NCI-H446 (cell line): ENCODE data around the gene ST6GAL2.

ENCODE experiments used
- DNase-seq, 2 experiments: peaks; one replicate each; lab custom pipeline; 2025; lab: John Stamatoyannopoulos, UW

Gene ST6GAL2

DNA sequence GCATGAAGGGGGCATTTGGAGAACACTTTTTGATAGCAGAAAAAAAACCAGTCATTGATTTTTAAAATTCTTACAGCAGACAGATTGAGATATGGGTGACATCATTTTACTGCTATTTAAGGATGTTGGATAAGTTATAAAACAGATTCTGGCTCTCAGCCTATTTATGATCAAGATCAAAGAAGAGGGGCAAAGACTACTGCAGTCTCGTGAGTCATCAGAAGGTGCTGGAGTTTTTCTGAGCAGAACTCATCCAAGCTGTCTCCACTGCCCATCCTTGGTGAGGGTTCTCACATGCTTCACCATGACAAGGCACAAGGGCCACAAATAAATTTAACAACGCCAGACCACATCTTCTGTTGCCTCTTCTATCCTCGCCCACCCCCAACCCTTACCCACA lies 58.8 kb downstream of the ST6GAL2 start:
- no peak for DNase-seq

DNA sequence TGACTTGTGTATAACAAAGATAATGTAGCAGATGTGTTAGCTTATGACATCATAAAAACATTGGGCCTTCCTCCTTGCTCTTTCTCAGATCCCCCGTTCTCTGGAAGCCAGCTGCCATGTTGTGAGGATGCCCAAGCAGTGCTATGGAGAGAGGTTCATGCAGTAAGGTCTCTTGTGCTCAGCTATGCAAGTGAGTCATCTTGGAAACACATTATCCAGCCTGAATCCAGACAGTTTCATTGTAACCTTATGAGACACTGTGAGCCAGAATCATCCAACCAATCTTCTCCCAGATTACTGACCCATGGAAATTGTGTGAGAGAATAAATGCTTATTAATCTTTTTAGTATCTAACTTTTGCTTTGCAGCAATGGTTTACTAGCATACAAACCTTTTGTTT lies 60.8 kb downstream of the ST6GAL2 start:
- DNase-seq = no peak

DNA sequence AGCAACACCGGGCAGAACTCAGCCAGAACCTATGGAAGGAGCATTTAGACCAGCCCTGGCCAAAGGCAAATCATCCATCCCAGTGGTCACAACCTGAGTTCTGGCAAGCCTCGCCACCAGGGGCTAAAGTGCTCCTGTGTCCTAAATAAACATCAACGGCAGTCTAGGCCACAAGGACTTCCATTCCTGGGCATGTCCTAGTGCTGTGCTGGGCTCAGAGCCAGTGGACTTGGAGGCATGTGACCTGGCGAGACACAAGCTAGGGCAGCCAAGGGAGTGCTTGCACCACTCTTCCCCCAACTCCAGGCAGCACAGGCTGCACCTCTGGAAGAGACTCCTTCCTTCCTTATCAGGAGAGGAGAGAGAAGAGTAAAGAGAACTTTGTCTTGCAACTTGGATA lies 69.0 kb downstream of the ST6GAL2 start:
- DNase-seq = no peak

DNA sequence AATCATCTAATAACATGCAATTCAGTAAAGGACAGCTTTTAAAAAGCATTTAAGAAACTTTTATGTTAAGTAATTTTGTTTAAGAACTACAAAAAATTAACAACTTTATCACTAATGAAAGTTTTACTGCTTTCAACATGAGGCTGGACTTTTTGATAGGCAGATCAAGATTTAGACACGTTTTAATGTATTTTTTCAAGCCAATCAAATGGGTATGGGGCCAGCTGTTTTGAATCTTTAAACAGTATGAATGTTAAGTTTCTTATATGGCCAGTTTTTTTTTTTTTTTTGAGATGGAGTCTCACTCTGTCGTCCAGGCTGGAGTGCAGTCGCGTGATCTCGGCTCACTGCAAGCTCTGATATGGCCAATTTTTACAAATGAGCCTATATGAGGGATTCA lies 73.1 kb downstream of the ST6GAL2 start:
- no peak for DNase-seq

DNA sequence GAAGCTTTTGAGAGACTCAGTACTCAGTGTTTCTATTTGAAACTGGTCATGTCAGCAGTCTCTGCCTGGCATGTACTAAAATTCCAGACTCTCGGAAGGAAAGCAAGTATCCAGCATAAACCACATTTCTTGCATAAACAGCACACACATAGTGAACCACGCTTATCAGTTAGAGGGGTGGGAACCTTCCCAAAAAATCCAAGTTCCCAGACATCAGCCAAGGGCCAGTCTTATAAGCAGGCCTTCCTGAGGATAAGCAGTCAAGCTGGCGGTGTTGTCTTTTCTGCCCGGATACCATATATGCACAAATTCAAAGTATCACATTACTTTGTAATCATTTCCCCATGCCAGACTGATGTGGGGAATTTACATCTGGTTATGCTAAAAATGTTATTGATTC lies 73.6 kb downstream of the ST6GAL2 start:
- no peak for DNase-seq

DNA sequence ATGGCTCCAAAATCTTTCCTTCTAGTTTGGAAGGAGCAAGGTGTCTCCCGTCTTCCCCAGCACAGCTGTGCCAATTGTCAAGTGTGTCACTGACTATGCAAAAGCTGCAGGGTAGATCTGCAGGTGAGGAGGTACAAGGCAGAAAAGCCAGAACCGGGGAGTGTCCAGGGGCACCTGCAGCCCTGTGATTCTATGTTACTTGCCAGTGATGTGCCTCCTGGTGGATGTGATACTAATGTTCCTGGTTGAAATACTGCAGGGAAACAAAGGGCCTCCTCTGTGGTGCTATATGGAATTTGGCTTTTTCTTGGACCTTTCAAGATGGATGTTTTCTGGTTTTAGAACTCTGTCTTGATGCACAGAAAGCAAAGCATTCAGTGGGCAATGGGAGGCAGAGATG lies 80.3 kb downstream of the ST6GAL2 start:
- DNase-seq = no peak

DNA sequence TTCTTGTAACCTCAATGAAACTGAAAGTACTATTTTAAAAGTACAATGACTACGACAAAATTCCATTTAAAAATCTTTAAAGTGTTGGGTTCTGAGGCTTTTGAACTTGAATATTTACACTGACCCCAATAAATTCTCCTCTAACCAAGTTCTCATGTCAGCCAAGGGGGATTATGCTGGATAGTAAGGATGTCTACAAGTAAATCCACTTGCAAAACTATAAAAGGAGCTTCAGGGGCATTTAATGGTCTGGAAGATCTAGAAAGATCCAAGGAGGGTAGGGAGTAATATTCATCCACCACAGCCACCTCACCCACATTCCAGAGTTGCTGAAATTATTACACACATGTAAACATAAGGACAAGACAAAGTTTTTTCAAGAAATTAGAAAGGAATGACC lies 81.8 kb downstream of the ST6GAL2 start:
- no peak for DNase-seq

DNA sequence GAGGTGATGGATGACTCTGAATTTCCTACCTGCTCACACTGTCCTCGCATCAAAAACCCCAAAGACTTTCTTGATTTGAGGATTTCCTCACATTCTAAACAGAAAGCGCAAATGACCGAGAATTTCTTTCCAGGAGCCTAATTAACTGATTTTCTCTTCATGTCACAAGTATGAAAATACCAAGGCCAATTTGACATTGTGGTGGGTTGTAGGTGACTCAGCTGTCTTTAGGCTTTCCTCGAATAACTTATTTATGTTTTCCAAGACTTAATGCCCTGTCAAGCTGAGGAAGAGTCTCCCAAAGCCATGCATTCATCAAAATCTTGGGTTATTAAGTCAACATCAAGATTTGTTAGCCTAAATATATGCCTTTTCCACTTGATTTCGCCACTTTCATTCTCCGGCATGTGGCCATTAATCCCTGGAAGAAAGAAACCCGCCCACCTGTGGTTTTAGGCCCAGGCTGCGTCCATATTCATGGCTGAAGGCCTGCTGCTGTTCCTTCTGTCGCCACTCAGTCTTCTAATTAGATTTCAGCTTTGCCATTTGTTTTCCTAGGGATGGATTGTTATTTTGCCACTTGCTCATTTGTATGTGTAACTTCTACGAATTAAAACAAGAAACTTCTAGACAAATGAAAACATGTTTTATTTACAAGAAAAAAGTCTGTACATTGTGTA lies 84.9 kb downstream of the ST6GAL2 start:
- DNase-seq = no peak

DNA sequence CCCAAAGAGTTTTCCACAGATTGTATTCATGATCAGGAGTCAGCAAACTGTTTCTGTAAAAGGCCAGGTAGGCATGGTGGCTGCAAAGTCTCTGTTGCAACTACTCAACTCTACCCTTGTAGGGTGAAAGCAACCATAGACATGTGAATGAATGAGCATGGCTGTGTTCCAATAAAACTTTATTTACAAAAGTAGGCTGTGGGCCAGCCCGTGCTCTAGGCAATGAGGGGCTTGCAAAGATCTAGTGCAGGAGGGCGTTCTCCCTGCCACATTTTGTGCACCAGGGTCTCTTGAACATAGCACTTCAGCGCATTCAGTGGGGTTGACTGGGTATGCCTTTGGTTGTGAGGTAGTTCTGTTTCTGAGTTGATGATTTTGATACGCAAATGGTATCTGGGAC lies 85.8 kb downstream of the ST6GAL2 start:
- no peak for DNase-seq

DNA sequence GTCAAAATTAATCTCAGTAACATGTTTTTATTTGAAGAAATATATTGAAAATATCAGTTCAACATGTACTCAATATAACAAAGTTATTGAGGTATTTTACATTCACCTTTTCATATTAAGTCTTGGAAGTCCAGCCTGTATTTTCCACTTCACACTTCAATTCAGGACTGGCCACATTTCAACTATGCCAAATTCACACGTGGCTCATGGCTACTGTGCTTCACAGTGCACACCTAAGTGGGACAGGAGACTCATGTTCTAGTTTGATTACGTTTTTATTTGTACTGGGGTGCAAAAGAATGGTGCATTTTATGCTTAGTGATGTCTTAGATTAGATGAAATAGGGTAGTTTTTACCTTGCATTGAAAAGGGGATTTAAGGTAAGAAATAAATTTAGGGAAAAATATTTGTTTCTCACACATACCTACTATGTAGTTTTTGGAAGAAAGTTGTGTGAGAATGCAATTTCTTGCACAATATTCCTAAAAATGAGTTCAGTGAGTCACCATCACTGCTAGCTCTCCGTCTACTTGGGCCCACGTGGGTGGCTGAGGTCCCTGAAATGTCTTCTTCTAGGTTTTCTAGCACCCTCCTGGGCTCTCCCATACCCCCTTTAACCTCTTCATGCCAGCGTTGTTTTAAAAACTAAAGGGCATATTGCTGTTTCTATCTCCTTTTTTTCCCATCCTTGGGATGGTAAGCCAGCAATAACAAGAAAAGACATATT lies 87.0 kb downstream of the ST6GAL2 start:
- no peak for DNase-seq

DNA sequence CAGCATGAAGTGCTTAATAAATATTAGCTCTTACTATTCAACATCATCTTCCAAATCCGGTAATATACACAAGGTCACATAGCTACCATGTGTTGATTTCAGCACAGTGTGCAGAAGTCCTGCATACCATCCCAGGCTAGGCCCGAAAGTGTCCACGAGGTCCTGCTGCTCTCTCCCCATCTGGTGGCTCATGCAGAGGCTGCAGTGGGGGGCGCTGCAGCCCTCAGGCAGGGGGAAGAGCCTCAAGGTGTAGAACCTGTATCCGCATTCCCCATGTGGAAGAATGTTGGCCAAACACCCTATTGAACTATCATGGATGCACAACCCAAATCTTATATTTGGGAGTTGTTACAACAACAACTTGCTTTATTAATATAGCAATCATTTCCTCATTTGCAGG lies 88.5 kb downstream of the ST6GAL2 start:
- no peak for DNase-seq

DNA sequence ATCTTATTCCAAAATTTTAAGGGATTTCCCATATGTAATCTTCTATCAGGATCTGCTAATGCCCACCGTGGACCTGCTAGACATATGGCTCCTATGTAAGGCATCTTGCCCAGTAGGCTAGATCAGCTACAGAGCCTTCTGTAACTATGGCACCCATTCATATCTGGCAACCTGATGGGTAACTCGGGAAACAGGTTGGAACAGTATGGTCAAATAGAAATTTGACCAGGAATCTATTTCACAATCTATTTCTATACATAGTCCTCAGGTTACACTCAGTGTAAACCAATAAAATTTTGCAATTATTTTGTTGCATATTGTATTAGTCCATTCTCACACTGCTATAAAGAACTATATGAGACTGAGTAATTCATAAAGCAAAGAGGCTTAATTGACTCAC lies 93.3 kb downstream of the ST6GAL2 start:
- no peak for DNase-seq

DNA sequence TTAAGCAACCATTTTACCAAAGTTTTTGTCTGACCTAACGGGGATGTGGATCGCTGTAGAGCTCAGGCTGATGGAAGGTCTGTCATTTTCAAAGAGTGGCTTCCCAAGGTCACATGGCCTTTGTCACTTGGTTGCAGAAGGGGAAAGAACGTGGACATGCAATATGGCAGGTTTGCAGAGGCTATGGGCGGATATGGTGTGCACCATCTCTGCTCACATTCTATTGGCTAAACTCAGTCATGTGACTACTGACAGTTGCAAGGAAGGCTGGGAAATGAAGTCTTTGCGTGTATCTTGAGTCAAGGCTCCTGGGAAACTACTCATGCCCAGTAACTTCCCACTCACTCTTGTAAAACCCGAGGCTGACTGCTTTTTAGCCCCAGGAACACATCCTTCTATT lies 96.8 kb downstream of the ST6GAL2 start:
- peak in 1 of 2 experiments; percentile 34 for DNase-seq

DNA sequence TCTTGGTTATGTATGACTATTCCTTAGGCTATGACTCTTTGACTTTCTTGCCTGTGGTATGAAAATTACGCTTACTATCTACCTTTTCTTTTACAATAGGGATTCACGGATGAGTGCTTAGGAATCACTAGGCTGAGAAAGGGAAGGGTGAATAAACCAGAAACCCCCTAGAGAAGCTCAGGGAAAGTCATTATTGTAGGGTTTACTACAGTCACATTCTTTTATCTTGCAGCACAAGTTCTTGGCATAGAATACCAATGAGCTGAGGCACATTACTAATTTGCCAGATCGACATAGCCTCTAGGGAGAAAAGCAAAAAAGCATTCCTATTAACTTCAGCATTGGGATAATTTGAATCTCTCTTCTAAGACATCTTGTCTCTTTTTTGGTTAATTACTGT lies 103.3 kb downstream of the ST6GAL2 start:
- no peak for DNase-seq

DNA sequence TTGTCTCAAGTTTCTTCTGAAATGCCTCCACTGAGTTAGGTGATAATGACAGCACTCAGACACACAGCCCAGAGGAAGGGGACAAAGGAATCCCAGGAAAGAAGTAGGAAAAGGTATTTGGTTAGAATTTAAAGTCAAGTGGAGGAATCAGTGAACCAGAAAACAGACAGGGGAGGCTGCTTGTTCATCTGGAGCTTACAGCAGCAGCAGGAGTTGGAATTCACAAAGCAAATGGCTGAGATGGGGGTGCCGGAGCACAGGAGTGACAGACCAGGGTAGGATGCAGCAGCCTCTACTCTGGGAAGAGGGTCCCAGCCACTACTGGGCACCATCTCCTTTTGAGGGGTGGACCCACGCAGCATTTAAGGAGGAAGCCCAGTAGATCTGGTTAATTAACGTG lies 104.8 kb downstream of the ST6GAL2 start:
- DNase-seq = no peak

DNA sequence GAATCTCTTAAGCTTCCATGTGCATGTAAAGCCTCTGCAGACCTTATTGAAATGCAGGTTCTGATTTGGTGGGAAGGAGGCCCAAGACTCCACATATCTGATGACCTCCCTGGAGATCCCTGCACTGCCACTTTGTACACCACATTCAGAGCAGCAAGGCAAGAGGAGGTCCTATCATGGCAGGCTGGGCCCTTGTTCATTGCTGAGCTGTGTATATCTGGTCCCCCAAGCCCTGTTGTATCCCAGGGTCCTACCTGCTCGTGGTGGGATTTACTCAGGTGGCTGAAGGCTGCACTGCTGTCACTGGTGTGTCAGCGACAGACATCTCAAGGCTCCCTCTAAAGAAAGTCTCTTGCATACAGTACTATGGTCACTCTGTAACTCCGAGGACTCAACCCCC lies 114.2 kb downstream of the ST6GAL2 start:
- no peak for DNase-seq

DNA sequence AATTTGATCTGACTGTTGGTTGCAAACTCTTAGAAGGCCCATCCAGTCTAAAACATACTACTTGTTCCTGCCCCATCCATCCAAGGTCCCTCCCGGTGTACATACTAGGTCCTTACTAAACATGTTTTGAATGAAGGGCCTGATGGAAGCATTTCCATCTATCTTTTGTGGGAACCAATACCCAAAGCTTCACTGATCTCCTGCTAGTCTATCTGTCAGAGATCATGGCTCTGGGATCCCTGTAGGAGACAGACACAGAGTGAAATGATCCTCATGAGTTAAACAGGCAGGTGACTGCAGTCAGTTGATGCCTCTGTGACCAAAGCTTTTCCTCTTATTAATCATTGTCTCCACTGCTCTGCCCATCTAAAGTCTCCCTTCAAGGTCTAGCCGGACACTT lies 115.0 kb downstream of the ST6GAL2 start:
- DNase-seq = no peak

DNA sequence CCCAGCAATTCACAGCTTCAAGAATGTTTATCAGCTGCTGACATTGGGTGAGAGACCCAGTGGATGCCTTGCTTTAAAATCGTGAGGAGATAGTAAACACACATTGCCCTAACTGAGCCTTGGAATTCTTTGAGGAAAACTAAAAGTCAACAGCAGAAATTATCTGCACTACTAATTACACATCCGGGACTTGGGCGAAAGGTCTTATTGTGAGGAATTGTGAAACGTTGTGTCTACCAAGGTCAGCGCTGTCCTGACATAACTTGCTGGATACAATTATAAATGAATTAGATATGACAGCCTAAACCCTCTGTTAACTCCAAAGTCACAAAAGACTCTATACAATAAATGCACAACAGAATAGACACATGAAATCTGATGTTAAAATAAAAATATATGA lies 121.4 kb downstream of the ST6GAL2 start:
- no peak for DNase-seq

DNA sequence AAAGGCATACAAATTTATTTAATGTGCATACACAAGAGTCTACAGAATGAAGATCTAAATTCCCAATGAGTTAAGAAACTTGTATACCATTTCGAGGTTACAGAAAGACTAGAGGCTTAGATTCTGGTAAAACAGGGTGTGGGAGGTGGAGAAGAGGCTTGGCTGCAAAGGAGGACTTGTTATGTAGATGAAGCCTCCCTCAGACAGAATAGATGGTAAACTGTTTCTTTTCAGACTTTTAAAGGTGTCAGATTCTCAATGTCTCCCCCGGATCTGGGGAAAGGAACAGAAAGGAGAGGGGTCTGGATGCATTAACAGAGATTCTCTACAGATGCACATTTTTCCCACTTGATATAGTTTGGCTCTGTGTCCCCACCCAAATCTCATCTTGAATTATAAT lies 126.0 kb downstream of the ST6GAL2 start:
- no peak for DNase-seq

DNA sequence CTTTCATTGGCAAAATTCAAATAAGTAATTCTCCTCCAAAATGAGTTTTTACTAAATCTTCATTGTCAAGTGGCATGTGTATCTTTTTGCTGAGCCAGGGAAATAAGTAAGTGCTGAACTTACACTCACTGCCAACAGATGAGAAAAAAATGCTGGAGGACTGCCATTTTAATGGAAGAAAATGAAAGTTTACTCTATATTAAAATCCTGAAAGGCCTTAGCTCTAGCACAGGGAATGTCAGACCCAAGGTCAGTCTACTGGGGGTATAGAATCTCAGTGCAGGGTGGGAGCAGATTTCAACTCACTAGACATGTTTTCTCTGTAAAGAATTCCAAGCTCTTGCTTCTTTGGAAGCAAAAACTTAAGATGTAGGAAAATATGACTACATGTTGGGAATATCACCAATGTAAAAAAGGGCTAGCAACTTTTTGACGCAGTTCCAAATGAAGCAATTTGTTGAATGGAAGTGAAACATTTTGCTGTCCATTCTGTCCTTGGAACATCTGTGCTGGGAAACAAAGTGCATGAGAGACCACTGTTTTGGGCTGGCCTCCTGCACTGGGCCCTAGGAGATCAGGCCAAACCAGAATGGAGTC lies 127.0 kb downstream of the ST6GAL2 start:
- peak; percentile 3 to 38 for DNase-seq
